Retinal pigment epithelial cell (primary cell): Measurements from ENCODE around the gene OR2B3.
"Not testable (repeated sequence)": the region's sequence is repeated elsewhere in the genome, so short reads cannot be mapped to it uniquely, and the experiment has no call there.

ENCODE experiments used
- DNase-seq: peaks from one replicate; pipeline ENCODE4 v3.0.0-alpha.2; 2010; ENCODE audit warnings: low read depth
- H3K4me3 ChIP-seq: 2 replicates; pipeline ENCODE4 v1.5.1; 2011; ENCODE audit warnings: mild to moderate bottlenecking, low read length, control low read depth, moderate library complexity
- TF ChIP-seq, protein P1 (sequence below): conservative IDR thresholded peaks from 2 replicates; pipeline ENCODE4 v1.5.1; 2011; ENCODE audit warnings: low read depth, low read length, control low read depth, inconsistent platforms

The OR2B3 gene, protein sequence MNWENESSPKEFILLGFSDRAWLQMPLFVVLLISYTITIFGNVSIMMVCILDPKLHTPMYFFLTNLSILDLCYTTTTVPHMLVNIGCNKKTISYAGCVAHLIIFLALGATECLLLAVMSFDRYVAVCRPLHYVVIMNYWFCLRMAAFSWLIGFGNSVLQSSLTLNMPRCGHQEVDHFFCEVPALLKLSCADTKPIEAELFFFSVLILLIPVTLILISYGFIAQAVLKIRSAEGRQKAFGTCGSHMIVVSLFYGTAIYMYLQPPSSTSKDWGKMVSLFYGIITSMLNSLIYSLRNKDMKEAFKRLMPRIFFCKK

DNA sequence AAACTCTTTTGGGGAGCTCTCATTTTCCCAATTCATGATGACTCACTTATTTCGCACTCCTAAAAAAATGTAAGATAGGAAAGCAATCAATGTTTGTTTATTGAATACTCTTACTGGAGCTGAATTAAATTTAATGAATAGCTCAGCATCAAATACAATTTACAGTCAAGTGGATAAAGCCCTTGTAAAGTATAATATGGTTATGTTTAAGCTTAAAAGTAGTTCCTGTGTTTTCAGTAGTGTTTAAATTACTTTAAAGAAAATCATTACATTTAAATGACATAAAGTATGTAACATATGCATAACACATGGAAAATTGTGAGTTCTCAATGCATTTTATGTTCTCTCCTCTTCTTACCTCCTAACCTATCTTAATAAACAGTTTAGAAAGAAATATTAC lies at the start of gene OR2B3:
Gene OR2B3, minus strand, starts transcription at position 101 of the 400 bp plus-strand sequence. Its CDS starts 65 bp downstream, at position 36.
- TF ChIP-seq, protein P1, sequence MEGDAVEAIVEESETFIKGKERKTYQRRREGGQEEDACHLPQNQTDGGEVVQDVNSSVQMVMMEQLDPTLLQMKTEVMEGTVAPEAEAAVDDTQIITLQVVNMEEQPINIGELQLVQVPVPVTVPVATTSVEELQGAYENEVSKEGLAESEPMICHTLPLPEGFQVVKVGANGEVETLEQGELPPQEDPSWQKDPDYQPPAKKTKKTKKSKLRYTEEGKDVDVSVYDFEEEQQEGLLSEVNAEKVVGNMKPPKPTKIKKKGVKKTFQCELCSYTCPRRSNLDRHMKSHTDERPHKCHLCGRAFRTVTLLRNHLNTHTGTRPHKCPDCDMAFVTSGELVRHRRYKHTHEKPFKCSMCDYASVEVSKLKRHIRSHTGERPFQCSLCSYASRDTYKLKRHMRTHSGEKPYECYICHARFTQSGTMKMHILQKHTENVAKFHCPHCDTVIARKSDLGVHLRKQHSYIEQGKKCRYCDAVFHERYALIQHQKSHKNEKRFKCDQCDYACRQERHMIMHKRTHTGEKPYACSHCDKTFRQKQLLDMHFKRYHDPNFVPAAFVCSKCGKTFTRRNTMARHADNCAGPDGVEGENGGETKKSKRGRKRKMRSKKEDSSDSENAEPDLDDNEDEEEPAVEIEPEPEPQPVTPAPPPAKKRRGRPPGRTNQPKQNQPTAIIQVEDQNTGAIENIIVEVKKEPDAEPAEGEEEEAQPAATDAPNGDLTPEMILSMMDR, result no peak
- no peak within 1 kb of the TSS for H3K4me3 ChIP-seq
- no peak for DNase-seq

DNA sequence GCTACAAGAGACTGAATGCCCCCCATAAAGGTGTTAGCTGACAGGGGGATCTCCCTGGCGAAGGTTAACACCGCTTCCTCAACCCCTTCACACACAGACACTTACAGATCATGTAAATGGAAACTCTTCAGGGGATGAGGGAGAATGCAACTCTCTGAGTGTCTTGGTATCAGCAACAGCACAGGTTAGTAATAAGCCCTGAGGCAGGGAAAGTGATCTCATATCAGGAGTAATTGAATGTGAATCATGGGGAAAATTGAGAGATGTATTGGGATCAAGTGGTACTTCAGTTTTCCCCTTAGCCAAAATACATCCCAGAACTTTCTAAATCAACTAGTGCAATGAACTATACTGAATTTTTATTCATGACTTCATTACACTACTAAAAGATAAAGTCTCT lies 44.6 kb upstream of the OR2B3 start:
- no peak overlapping the region for H3K4me3 ChIP-seq
- no peak for DNase-seq
- TF ChIP-seq, protein P1, result no peak

DNA sequence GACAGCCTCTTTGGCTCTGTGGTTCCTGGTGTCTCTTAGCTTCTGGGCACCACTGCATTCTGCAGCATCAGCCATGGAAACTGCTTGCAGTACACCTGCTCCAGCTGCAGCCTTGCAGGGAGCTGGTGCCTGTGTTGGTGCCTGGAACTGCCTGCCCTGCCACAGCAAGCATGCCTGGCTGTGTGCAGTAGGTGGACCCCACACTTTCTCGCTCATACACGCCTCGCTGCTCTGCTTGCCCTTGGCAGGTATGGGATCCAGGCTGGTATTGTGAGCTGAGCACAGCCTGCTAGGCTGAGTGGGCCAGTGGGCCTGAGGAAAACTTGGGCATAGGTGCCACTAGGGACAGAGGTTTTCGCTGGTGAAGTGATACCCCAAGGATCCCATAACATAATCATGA lies 43.5 kb upstream of the OR2B3 start:
- DNase-seq, result no peak
- H3K4me3 ChIP-seq, result no peak overlapping the region
- TF ChIP-seq, protein P1, result no peak

DNA sequence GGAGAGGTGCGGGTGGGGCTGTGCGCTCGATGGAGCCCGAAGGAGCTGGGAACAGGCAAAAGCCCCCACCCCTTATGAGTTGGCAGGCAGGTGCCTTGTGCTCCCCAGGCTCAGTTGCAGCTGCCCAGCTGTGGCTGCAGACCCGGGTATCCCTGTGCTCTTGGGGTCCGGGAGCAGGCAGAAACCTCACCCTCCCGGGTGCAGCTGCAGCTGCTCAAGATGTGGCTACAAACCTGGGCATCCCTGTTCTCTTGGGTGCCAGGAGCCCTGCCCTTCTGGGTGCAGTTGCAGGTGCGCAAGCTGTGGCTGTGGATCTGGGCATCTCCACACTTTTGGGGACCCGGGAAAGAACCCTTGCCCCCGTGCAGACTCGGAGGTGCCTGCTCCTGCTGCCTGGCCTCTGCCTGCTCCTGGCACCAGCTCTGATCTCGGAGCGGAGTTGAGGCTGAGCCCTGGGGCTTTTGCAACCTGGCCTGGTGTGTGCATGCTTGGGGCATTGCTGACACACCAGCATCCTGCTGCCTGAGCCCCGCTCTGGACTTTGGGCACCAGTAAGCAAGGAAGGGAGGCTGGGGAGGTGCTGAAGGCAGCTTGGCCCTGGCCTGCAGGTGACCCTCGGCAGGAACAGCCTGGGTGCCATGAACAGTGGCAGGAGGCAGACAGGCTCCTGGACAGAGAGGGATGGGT lies 42.4 kb upstream of the OR2B3 start:
- DNase-seq, result no peak
- H3K4me3 ChIP-seq, result no peak overlapping the region
- TF ChIP-seq, protein P1, result no peak

DNA sequence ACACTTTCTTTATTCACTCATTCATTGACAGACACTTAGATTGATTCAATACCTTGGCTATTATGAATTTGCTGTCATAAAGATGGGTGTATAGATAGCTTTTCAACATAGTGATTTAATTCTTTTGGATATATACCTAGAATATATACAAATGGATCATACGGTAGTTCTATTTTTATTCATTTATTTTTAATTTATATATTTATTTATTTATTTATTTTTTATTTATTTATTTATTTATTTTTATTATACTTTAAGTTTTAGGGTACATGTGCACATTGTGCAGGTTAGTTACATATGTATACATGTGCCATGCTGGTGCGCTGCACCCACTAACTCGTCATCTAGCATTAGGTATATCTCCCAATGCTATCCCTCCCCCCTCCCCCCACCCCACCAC lies 27.9 kb upstream of the OR2B3 start:
- not testable (repeated sequence) for H3K4me3 ChIP-seq, DNase-seq

DNA sequence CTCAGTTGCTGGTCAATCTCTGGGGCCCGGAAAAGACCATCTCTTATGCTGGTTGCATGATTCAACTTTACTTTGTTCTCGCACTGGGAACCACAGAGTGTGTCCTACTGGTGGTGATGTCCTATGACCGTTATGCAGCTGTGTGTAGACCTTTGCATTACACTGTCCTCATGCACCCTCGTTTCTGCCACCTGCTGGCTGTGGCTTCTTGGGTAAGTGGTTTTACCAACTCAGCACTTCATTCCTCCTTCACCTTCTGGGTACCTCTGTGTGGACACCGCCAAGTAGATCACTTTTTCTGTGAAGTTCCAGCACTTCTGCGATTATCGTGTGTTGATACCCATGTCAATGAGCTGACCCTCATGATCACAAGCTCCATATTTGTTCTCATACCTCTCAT lies 25.0 kb upstream of the OR2B3 start:
- TF ChIP-seq, protein P1, result no peak
- no peak for DNase-seq
- no peak overlapping the region for H3K4me3 ChIP-seq

DNA sequence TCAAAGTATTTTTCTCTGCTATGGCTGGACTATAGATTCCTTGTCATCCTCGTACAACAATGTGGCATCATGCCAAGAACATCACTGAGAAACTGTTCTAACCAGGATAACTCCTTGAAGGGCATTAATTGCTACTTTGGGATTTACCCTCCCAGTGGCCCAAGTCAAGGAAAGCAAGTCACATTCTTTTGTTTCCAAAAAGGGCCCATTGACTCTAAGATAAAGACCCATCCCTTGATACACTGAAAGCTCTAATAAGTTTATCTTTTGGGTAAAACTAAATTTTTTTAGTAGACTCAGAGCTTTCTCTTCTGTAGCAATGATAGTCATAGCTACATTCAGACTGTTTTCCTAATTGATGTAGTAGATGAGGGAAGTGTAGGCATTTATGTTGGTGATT lies 20.6 kb upstream of the OR2B3 start, which contains the start of gene OR2J3:
Gene OR2J3, plus strand, starts transcription at position 301 of the 400 bp plus-strand sequence. CDS start 3,833 bp downstream, outside the sequence.
- TF ChIP-seq, protein P1, result no peak
- no peak within 1 kb of the TSS for H3K4me3 ChIP-seq
- no peak for DNase-seq
